ENCODE data around the gene ASB6. TPM values are rescaled to one million over a fixed set of nuclear protein-coding genes. Genes with fewer than 3 reads are reported as not detected.
A peak's percentile ranks its signal among the peaks of the same experiment; 100 is the strongest.

The ASB6 gene
- polyA plus RNA-seq, 2 of the 4 experiments (the other 2 are of a cell fraction) = 9.2 to 17.3 TPM

- Histone ChIP-seq H3K9me3 (no peaks in the 10 kb centered on the region), H3K4me2 (no peak overlapping the region), H3K27ac (peak overlapping the region; percentile 100; a peak in 5 of 6 replicates), H3K4me1 (peaks cover 63% of the 10 kb centered on the region), H3K4me3 (no peak overlapping the region)
- TF ChIP-seq BHLHE40 (IDR thresholded peaks at IDR 0.05; ENCODE audit: low read depth, low read length) (no peak), FOSL2 (IDR thresholded peaks at IDR 0.05) (no peak), FOSL2 (CRISPR knock-in tag; IDR thresholded peaks at IDR 0.05) (no peak), NPAS2 (CRISPR knock-in tag; IDR thresholded peaks at IDR 0.05; ENCODE audit: borderline replicate concordance) (no peak), ZFP36 (IDR thresholded peaks at IDR 0.05; ENCODE audit: borderline replicate concordance, partially characterized antibody) (no peak), MAZ (IDR thresholded peaks at IDR 0.05; ENCODE audit: borderline replicate concordance, low read depth, low read length) (no peak), FOXS1 (CRISPR knock-in tag; IDR thresholded peaks at IDR 0.05) (no peak), GATA3 (IDR thresholded peaks at IDR 0.05; ENCODE audit: borderline replicate concordance) (no peak), HEYL (CRISPR knock-in tag; IDR thresholded peaks at IDR 0.05) (no peak), JUN (IDR thresholded peaks at IDR 0.05) (no peak), CEBPB (IDR thresholded peaks at IDR 0.05) (no peak), NR3C1 (IDR thresholded peaks at IDR 0.05) (no peak)
- no peak for FAIRE-seq
- ChIA-PET POLR2A (no interaction called here), CTCF (interaction anchor here (0.7 to 23.2 kb wide), 11 partner anchors 10 to 477 kb away, joined by 3 to 653 read pairs (median 7); partner anchors contain the start of genes C9orf50 and NTMT1)
- ATAC-seq = no peak
- 83% methylated on average over 11 of the region's 15 CpGs for WGBS (ENCODE audit: missing lambda C conversion rate)
- DNase-seq (ENCODE audit: low read depth in 1 of 2, low spot score in 1 of 2) = no peak
Measured at GRCh38 chr9:129612815-129613519, 29.0 kb downstream of the ASB6 start.

GRCh38 chr9:129612123-129612522 lies 29.8 kb downstream of the ASB6 start:
- ChIA-PET POLR2A (no interaction called here), CTCF (interaction anchor here (0.7 to 23.2 kb wide), 17 partner anchors 11 to 476 kb away, joined by 3 to 653 read pairs (median 7); partner anchors contain the start of genes C9orf50 and NTMT1)
- no peaks in the 10 kb centered on the region for H3K9me3 ChIP-seq
- no peak for DNase-seq (ENCODE audit: low read depth in 1 of 2, low spot score in 1 of 2)
- TF ChIP-seq ZNF302 (CRISPR knock-in tag; IDR thresholded peaks at IDR 0.05) (no peak), SMC3 (IDR thresholded peaks at IDR 0.05) (0 out of 3 replicates have a peak, but pooled peaks have one; percentile 10)
- H3K4me3 ChIP-seq = no peak overlapping the region
- no peak for ATAC-seq
- peaks cover 63% of the 10 kb centered on the region for H3K4me1 ChIP-seq
- FAIRE-seq = no peak
- WGBS (ENCODE audit: missing lambda C conversion rate) = 91% methylated on average over 6 of the region's 7 CpGs
- H3K4me2 ChIP-seq = peak overlapping the region; percentile 83; the same call in 2 of the 3 replicates
- peak overlapping the region; percentile 100; a peak in 5 of 6 replicates for H3K27ac ChIP-seq

- ChIA-PET POLR2A (interaction anchor here (0.8 to 1.2 kb wide), 3 partner anchors 115 to 433 kb away, joined by 3 to 5 read pairs (median 3); partner anchors contain the start of gene IER5L), CTCF (interaction anchor here (0.7 to 23.2 kb wide), 38 partner anchors 12 to 541 kb away, joined by 3 to 653 read pairs (median 4); partner anchors contain the start of genes C9orf50 and NTMT1)
- peak overlapping the region; percentile 83 for H3K4me2 ChIP-seq
- 22% methylated on average over 12 of the region's 12 CpGs for WGBS (ENCODE audit: missing lambda C conversion rate)
- peak overlapping the region; percentile 100 for H3K27ac ChIP-seq
- peaks cover 62% of the 10 kb centered on the region for H3K4me1 ChIP-seq
- H3K9me3 ChIP-seq = no peaks in the 10 kb centered on the region
- DNase-seq (ENCODE audit: low read depth in 1 of 2, low spot score in 1 of 2) = no peak
- TF ChIP-seq FOSL2 (IDR thresholded peaks at IDR 0.05) = no peak
- TF ChIP-seq FOSL2 (CRISPR knock-in tag; IDR thresholded peaks at IDR 0.05) = no peak
- TF ChIP-seq ATOH8 (CRISPR knock-in tag; IDR thresholded peaks at IDR 0.05; ENCODE audit: low read depth) = no peak
- TF ChIP-seq TFCP2L1 (CRISPR knock-in tag; IDR thresholded peaks at IDR 0.05) = no peak
- TF ChIP-seq, protein P1, sequence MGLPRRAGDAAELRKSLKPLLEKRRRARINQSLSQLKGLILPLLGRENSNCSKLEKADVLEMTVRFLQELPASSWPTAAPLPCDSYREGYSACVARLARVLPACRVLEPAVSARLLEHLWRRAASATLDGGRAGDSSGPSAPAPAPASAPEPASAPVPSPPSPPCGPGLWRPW (IDR thresholded peaks at IDR 0.05) = no peak
- no peak for TF ChIP-seq RARB (CRISPR knock-in tag; IDR thresholded peaks at IDR 0.05)
- no peak for TF ChIP-seq KDM5A (IDR thresholded peaks at IDR 0.05)
- TF ChIP-seq, protein P2, sequence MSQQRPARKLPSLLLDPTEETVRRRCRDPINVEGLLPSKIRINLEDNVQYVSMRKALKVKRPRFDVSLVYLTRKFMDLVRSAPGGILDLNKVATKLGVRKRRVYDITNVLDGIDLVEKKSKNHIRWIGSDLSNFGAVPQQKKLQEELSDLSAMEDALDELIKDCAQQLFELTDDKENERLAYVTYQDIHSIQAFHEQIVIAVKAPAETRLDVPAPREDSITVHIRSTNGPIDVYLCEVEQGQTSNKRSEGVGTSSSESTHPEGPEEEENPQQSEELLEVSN (IDR thresholded peaks at IDR 0.05; ENCODE audit: borderline replicate concordance, low read depth) = no peak
- no peak for TF ChIP-seq HMGXB4 (CRISPR knock-in tag; IDR thresholded peaks at IDR 0.05; ENCODE audit: borderline replicate concordance)
- TF ChIP-seq EP300 (IDR thresholded peaks at IDR 0.05) = no peak
- TF ChIP-seq ZNF302 (CRISPR knock-in tag; IDR thresholded peaks at IDR 0.05) = no peak
- H3K4me3 ChIP-seq = no peak overlapping the region
- 0 out of 6 replicates have a peak, but pooled peaks of 1 of the 2 experiments have one; percentile 2 for ATAC-seq
- no peak for FAIRE-seq
Measured at GRCh38 chr9:129611307-129611800, 30.6 kb downstream of the ASB6 start.
